RWPE1 (cell line): ENCODE results near the gene PPFIA2.

Experiments used
- CTCF ChIA-PET: fragments of 350-600 bp; sonication (Branson Sonifier 250); formaldehyde crosslinking; extraction: SDS; loops from one replicate; lab custom pipeline; 2021; lab: Yijun Ruan, JAX
- POLR2A ChIA-PET: fragments of 400-600 bp; formaldehyde crosslinking; extraction: SDS; loops from one replicate; lab custom pipeline; 2020; ENCODE audit warnings: antibody characterized with exemption; ENCODE audit not compliant: low non-redundant PET; lab: Yijun Ruan, JAX
- DNase-seq: peaks from one replicate; pipeline ENCODE4 v3.0.0; 2012; ENCODE audit warnings: low spot score
- H3K27ac ChIP-seq: fragments of 450-650 bp; 2 replicates; pipeline ENCODE4 v1.5.1; 2017
- TF ChIP-seq, protein P1 (sequence below): fragments of 450-650 bp; conservative IDR thresholded peaks from 2 replicates; pipeline ENCODE4 v1.5.1; 2017; ENCODE audit warnings: low read depth, mild to moderate bottlenecking

Gene PPFIA2

DNA sequence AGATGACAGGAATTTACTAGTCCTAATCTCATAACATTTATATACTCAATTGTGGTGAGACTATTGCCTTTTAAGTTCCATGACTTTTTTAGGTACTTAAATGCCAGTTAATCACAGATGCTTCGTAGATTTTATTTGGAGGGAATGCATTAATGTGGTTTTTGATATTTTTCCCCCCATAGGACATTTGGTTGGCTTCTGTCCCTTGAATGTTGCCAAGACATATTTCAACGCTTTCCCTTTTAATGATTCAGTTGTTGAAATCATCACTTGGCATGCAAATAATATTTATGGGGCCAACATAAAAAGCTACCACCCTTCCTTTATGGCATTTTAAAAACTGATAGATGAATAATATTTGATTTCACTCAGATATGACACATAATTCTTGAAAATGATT, 509.2 kb downstream of the PPFIA2 start:
- POLR2A ChIA-PET, result no interaction called here
- DNase-seq, result no peak
- TF ChIP-seq, protein P1, sequence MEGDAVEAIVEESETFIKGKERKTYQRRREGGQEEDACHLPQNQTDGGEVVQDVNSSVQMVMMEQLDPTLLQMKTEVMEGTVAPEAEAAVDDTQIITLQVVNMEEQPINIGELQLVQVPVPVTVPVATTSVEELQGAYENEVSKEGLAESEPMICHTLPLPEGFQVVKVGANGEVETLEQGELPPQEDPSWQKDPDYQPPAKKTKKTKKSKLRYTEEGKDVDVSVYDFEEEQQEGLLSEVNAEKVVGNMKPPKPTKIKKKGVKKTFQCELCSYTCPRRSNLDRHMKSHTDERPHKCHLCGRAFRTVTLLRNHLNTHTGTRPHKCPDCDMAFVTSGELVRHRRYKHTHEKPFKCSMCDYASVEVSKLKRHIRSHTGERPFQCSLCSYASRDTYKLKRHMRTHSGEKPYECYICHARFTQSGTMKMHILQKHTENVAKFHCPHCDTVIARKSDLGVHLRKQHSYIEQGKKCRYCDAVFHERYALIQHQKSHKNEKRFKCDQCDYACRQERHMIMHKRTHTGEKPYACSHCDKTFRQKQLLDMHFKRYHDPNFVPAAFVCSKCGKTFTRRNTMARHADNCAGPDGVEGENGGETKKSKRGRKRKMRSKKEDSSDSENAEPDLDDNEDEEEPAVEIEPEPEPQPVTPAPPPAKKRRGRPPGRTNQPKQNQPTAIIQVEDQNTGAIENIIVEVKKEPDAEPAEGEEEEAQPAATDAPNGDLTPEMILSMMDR, result no peak
- H3K27ac ChIP-seq, result no peak overlapping the region
- CTCF ChIA-PET, result no interaction called here

DNA sequence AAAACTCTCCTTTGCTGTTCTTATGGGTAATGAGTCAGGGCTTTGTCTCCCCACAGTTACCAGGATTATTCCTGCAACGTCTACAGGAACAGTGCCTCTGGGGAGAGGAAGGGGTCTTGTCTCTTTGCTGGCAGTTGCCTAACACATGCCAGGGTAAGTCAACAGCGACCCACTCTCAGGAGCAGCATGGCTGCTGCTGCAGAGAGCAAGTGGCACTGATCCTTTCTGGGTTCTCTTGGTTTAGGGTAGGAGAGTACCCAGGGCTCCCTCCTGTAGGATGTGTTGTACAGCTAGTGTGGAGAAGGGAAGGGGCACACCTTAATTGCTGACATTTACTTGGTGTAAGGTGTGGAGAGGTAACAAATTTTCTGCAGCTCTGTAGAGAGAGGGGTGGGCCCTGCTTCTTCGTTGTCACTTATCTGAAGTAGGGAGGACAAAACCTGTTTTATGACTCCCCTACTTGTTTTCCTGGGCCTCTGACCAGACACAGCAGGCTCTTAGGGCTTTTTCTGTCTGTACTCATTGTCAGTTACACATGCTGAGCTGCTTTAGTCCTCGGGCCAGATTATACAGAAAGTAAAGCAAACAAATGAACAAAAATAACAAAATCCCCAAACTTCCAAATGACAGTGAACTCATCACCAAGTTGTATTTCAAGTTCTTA, 513.1 kb downstream of the PPFIA2 start:
- H3K27ac ChIP-seq, result no peak overlapping the region
- POLR2A ChIA-PET, result no interaction called here

DNA sequence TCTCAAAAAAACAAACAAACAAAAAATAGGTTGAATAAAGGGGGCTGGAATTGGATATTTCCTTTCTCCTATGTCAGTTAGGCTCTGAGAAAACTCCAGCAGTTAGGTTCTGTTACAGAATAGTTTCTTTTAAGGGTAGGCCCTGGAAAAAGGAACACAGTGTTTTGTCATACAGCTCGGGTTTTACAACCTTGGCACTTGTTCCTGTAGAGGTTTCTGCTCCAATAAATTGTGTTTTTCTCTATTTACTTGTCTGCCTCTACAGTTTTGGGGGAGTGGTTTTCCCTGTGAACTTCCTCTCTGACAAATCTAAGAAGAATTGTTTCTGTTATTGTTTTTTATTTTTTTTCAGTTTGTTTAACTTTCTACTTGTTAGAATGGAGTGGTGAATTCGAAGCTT, 513.7 kb downstream of the PPFIA2 start:
- ChIA-PET POLR2A (no interaction called here), CTCF (no interaction called here)
- TF ChIP-seq, protein P1, result no peak
- H3K27ac ChIP-seq, result no peak overlapping the region
- no peak for DNase-seq

More for the DNA sequence above, 513.1 kb downstream of the PPFIA2 start:
- CTCF ChIA-PET, result no interaction called here
- TF ChIP-seq, protein P1, result no peak
- no peak for DNase-seq

DNA sequence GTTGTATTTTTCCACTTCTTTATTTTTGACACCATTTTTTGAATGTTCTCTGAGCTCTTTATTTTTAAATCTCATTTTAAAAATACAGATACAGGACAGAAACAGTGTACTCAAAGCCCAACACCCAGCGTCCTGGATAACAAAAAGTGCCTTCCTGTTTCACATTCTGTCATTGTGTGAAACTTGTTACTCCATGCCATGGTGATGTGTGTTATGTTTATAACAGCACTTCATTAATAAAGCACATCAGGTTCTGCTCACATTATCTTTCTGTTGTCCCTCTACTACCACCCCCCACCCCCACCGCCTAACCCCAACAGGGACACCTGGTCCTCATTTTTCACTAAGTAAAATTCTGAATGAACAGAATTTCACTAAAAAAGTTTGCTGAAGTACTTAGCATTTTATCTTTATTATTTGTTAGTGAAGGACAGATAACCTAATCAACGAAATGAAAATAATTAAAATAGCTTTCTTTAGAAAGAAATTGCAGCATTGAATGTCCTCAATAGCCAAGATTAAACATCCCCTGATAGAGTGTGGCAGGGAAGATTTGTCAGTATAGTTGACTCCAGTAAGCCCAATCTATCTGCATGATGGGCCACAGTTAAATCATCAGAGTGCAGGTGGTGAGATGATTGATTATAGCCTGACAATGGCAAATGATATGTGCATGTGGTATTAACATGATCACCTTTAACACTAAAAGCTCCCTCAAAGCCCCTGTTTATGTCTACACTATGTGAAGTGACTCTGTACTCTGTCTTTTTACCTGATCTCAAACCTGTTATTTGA, 527.4 kb downstream of the PPFIA2 start:
- no peak for DNase-seq
- TF ChIP-seq, protein P1, result no peak
- H3K27ac ChIP-seq, result no peak overlapping the region
- POLR2A ChIA-PET, result no interaction called here
- CTCF ChIA-PET, result no interaction called here

DNA sequence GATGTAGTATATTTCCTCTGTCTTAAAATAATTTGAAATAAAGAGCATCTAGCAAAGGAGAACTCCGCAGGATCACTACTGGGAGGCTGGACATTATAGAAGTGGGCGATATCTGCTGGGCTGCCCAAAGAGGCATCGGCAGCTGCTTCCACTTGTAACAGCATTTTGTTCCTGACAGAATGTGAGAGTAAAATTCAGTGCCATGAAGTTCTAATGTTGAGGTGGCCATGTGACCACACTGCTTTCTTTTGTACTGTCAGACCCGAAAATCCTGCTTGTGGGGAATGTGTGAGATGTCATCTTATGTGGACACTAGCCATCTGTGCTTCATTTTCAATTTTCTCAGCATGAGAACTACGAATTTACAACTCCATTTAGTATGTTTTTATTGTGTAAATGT, 529.4 kb downstream of the PPFIA2 start:
- TF ChIP-seq, protein P1, result no peak
- H3K27ac ChIP-seq, result no peak overlapping the region
- no peak for DNase-seq

DNA sequence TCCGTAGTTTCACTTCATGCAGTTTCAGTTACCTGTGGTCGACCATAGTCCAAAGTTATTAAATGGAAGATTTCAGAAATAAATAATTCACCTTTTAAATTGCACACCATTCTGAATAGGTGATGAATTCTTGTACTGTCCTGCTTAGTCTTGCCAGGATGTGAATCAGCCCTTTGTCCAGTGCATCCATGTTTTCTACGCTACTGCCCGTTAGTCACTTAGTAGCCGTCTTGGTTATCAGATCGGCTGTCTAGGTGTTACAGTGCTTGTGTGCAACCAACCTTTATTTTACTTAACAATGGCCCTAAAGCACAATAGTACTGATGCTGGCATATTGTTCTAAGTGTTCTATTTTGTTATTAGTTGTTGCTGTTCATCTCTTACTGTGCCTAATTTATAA, 534.5 kb downstream of the PPFIA2 start:
- ChIA-PET POLR2A (no interaction called here), CTCF (no interaction called here)
- TF ChIP-seq, protein P1, result no peak
- no peak for DNase-seq
- H3K27ac ChIP-seq, result no peak overlapping the region

More for the DNA sequence above, 529.4 kb downstream of the PPFIA2 start:
- CTCF ChIA-PET, result no interaction called here
- POLR2A ChIA-PET, result no interaction called here
